Measurements from ENCODE around the gene ORC6.

GRCh38 chr16:46706642-46707041 is 17.2 kb downstream of the ORC6 start:
- TF ChIP-seq CTCF (IDR thresholded peaks at IDR 0.05; ENCODE audit: low read depth, low read length) = no peak
- TF ChIP-seq POLR2A (IDR thresholded peaks at IDR 0.05; ENCODE audit: extremely low read depth, insufficient read length) = no peak
- TF ChIP-seq MYC (IDR thresholded peaks at IDR 0.05; ENCODE audit: low read depth, low read length) = no peak
